Measurements from ENCODE around the gene MCF2L. TPM values are rescaled to one million over a fixed set of nuclear protein-coding genes. Genes with fewer than 3 reads are reported as not detected.

Gene MCF2L
- total and polyA plus RNA-seq, 7 donors, result 9.1 to 40.5 (median 20.3) TPM

DNA sequence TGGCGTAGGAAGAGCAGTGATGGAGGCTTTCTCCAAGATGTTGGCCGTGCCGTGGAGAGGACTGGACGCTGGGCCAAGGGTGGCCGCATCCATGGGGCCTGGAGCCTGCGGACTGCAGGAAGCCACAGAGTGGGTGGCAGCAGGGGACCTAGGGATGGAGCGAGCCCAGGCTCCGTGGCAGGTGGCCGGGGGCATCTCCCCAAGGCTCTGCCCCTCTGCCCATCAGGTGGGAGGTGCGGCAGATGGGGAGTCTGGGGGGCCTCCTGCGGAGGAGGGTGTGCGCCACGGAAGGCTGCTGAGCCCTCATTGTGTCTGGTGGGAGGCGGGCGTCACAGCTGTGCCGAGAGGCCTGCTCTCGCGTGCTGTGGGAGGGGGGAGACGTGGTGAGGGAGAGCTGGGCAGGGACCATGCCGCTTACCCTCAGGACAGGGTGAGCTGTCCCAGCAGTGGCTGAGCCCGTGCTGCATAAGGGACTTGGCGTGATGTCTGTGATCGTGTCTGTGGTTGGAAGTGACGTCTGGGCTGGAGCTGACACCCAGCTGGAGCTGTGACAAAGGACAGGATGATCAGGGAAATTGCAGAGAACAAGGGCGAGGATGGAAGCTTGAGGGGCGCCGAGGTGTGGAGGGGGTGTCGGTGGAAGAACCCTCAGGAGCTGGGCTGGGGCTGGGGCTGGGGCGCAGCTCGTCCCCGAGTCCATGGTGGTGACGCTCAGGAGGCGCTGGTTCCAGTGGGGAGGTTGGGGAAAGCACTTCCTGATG lies 13.4 kb downstream of the MCF2L start:
- Histone ChIP-seq H3K9me3 (no peaks in the 10 kb centered on the region), H3K27ac (peak overlapping the region; percentile 36), H3K36me3 (ENCODE audit: insufficient read depth in 1 of 2, low read depth in 1 of 2) (no peaks in the 10 kb centered on the region), H3K4me3 (peak overlapping the region; percentile 58), H3K27me3 (ENCODE audit: insufficient read depth in 3 of 3, low read length in 2 of 3) (peaks cover 0 to 38% (median 14%) of the 10 kb centered on the region in 3 donors), H3K4me1 (no peaks in the 10 kb centered on the region)
- intact Hi-C loops (cut with DNase I), result no loop called here
- WGBS, 3 donors, result 67 to 74% (median 71%) methylated on average over 31 to 33 of the region's 33 CpGs
- no peak for ATAC-seq
- TF ChIP-seq, protein P1, sequence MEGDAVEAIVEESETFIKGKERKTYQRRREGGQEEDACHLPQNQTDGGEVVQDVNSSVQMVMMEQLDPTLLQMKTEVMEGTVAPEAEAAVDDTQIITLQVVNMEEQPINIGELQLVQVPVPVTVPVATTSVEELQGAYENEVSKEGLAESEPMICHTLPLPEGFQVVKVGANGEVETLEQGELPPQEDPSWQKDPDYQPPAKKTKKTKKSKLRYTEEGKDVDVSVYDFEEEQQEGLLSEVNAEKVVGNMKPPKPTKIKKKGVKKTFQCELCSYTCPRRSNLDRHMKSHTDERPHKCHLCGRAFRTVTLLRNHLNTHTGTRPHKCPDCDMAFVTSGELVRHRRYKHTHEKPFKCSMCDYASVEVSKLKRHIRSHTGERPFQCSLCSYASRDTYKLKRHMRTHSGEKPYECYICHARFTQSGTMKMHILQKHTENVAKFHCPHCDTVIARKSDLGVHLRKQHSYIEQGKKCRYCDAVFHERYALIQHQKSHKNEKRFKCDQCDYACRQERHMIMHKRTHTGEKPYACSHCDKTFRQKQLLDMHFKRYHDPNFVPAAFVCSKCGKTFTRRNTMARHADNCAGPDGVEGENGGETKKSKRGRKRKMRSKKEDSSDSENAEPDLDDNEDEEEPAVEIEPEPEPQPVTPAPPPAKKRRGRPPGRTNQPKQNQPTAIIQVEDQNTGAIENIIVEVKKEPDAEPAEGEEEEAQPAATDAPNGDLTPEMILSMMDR (IDR thresholded peaks at IDR 0.05), result no peak
- DNase-seq, result no peak

DNA sequence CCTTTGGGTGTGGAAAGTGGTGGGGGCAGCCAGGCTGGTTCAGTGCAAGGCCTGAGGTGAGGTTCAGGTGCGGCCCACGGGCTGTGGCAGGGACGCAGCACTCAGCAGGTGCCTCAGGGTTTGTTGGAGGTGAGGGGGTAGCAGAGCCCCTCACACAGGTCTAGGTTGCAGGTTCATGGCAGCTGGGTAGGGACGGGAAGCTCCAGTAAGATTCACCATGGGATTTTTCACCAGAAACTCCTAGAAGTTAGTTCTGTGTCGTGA lies 14.0 kb downstream of the MCF2L start:
- DNase-seq (no peak), ATAC-seq (no peak)
- no peaks in the 10 kb centered on the region for H3K36me3 ChIP-seq (ENCODE audit: insufficient read depth in 1 of 2, low read depth in 1 of 2)
- peak overlapping the region; percentile 58 for H3K4me3 ChIP-seq
- no peaks in the 10 kb centered on the region for H3K9me3 ChIP-seq
- H3K27me3 ChIP-seq (ENCODE audit: insufficient read depth in 3 of 3, low read length in 2 of 3), result peaks cover 0 to 34% (median 14%) of the 10 kb centered on the region in 3 donors
- H3K27ac ChIP-seq, result no peak overlapping the region
- WGBS, 3 donors, result 61 to 69% (median 68%) methylated on average over 5 of the region's 5 CpGs
- no peaks in the 10 kb centered on the region for H3K4me1 ChIP-seq
- TF ChIP-seq, protein P1 (IDR thresholded peaks at IDR 0.05), result no peak
- intact Hi-C loops (cut with DNase I), result no loop called here

DNA sequence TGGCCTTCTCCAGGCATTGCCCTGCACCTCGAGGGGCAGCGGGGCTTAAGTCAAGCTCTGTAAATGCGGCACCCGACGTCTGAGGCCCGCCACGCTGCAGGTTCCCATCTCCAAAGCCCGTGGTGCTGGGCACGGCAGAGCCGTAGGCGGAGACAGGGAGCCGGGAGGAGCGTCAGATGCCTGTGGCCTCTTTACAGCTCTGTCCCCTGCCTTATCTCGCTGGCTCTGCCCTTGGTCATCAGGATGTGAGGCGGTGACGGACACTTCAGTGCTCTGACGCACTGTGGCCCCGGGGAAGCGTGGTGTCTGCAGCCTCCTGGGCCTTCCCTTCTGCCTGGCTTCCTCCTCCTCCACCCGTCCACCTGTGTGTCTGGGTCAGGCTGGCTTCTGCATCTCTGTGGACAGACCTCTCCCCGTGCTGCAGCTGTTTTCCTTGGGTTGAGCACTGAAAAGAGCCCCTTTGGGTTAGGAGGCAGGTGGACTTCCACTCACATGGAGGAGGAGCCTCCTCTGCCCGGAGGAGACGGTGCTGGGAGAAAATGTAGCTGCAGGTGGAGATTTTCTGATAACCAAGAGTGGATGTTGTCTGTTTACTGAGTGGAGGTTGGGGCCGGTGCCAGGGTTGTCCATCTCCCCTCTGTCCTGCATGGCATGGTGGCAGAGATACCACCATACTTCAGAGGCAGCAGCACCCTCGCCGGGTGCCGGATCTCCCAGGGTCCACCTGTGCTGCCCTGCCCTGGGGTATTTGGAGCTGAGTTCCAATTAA lies 14.6 kb downstream of the MCF2L start:
- peak in 1 of 4 donors; percentile 27 for ATAC-seq
- intact Hi-C loops (cut with DNase I), result no loop called here
- Histone ChIP-seq H3K36me3 (ENCODE audit: insufficient read depth in 1 of 2, low read depth in 1 of 2) (no peaks in the 10 kb centered on the region), H3K27me3 (ENCODE audit: insufficient read depth in 3 of 3, low read length in 2 of 3) (peaks cover 0 to 34% (median 18%) of the 10 kb centered on the region in 3 donors), H3K4me1 (no peaks in the 10 kb centered on the region), H3K4me3 (peak overlapping the region; percentile 58), H3K27ac (no peak overlapping the region), H3K9me3 (no peaks in the 10 kb centered on the region)
- no peak for DNase-seq
- TF ChIP-seq, protein P1 (IDR thresholded peaks at IDR 0.05), result no peak
- 60 to 63% (median 62%) methylated on average over 27 of the region's 27 CpGs for WGBS, 3 donors

DNA sequence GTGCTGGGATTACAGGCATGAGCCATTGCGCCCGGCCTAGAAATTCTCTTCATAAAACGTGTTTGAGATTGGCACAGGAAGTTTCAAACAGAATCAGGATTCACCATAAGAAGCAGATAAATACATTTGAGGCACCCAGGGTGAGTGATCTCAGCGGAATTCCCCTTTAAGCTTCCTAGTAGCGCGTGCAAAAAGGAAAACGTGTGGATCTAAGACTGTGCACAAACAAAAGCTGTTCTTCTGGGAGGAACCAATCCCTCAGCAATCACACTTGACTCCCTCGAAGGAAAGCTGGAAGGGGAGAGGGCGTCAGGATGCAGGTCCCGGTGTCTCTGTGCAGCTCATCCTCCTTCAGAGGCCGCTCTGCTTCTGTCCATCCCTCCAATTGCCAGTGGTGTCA lies 15.5 kb downstream of the MCF2L start:
- WGBS, 3 donors, result 64 to 73% (median 69%) methylated on average over 11 of the region's 11 CpGs
- peaks cover 0 to 34% (median 18%) of the 10 kb centered on the region in 3 donors for H3K27me3 ChIP-seq (ENCODE audit: insufficient read depth in 3 of 3, low read length in 2 of 3)
- no peaks in the 10 kb centered on the region for H3K36me3 ChIP-seq (ENCODE audit: insufficient read depth in 1 of 2, low read depth in 1 of 2)
- H3K9me3 ChIP-seq, result no peaks in the 10 kb centered on the region
- H3K4me1 ChIP-seq, result no peaks in the 10 kb centered on the region
- ATAC-seq (no peak), DNase-seq (no peak)
- intact Hi-C loops (cut with DNase I), result no loop called here
- H3K4me3 ChIP-seq, result peak overlapping the region; percentile 11
- H3K27ac ChIP-seq, result no peak overlapping the region
- TF ChIP-seq, protein P1 (IDR thresholded peaks at IDR 0.05), result no peak

Data from psoas muscle (tissue), 8 donors.